Activated naive CD8-positive, alpha-beta T cell (primary cell): ENCODE measurements around the gene EML4.
"Not testable (repeated sequence)": the region's sequence is repeated elsewhere in the genome, so short reads cannot be mapped to it uniquely, and the experiment has no call there.

Experiments
- H3K27ac Mint-ChIP-seq: one replicate; pipeline ENCODE4 v1.8.0; 2021; ENCODE audit warnings: mixed read lengths
- H3K27me3 Mint-ChIP-seq: one replicate; pipeline ENCODE4 v1.8.0; 2021; ENCODE audit warnings: mixed read lengths
- H3K36me3 Mint-ChIP-seq: one replicate; pipeline ENCODE4 v1.8.0; 2021; ENCODE audit warnings: mixed read lengths
- H3K4me1 Mint-ChIP-seq: one replicate; pipeline ENCODE4 v1.8.0; 2021; ENCODE audit warnings: low read depth, mixed read lengths
- H3K4me3 Mint-ChIP-seq: one replicate; pipeline ENCODE4 v1.8.0; 2021; ENCODE audit warnings: mild to moderate bottlenecking, mixed read lengths
- H3K9me3 Mint-ChIP-seq: one replicate; pipeline ENCODE4 v1.8.0; 2021; ENCODE audit warnings: low read depth, mixed read lengths

The EML4 gene

GRCh38 chr2:42346856-42347255 lies 177.7 kb downstream of the EML4 start:
- H3K9me3 Mint-ChIP-seq, H3K27ac Mint-ChIP-seq, H3K4me3 Mint-ChIP-seq, H3K27me3 Mint-ChIP-seq: not testable (repeated sequence)
- Mint-ChIP-seq H3K4me1 (peaks cover 36% of the 10 kb centered on the region), H3K36me3 (peaks cover 20% of the 10 kb centered on the region)

GRCh38 chr2:42347518-42347917 lies 178.4 kb downstream of the EML4 start:
- not testable (repeated sequence) for H3K27ac Mint-ChIP-seq, H3K27me3 Mint-ChIP-seq, H3K4me3 Mint-ChIP-seq, H3K9me3 Mint-ChIP-seq
- H3K36me3 Mint-ChIP-seq, result peaks cover 20% of the 10 kb centered on the region
- peaks cover 33% of the 10 kb centered on the region for H3K4me1 Mint-ChIP-seq

- Mint-ChIP-seq H3K4me3 (no peak overlapping the region), H3K27ac (no peak overlapping the region), H3K36me3 (peaks cover 20% of the 10 kb centered on the region), H3K9me3 (no peaks in the 10 kb centered on the region), H3K4me1 (peaks cover 35% of the 10 kb centered on the region), H3K27me3 (no peaks in the 10 kb centered on the region)
Observed at GRCh38 chr2:42348113-42348805, 179.1 kb downstream of the EML4 start.

GRCh38 chr2:42350434-42351063 lies 181.4 kb downstream of the EML4 start:
- Mint-ChIP-seq H3K27me3 (no peaks in the 10 kb centered on the region), H3K4me3 (no peak overlapping the region), H3K36me3 (peaks cover 16% of the 10 kb centered on the region), H3K27ac (no peak overlapping the region), H3K4me1 (peaks cover 49% of the 10 kb centered on the region), H3K9me3 (no peaks in the 10 kb centered on the region)

- H3K4me3 Mint-ChIP-seq, result no peak overlapping the region
- no peaks in the 10 kb centered on the region for H3K9me3 Mint-ChIP-seq
- no peak overlapping the region for H3K27ac Mint-ChIP-seq
- H3K4me1 Mint-ChIP-seq, result peaks cover 56% of the 10 kb centered on the region
- no peaks in the 10 kb centered on the region for H3K27me3 Mint-ChIP-seq
- H3K36me3 Mint-ChIP-seq, result peaks cover 19% of the 10 kb centered on the region
Observed at GRCh38 chr2:42351864-42352263, 182.7 kb downstream of the EML4 start.

- Mint-ChIP-seq H3K27ac (peak overlapping the region; percentile 69), H3K36me3 (peaks cover 14% of the 10 kb centered on the region)
Observed at GRCh38 chr2:42353792-42354429, 184.8 kb downstream of the EML4 start.

GRCh38 chr2:42359304-42359964 lies 190.3 kb downstream of the EML4 start:
- peak overlapping the region; percentile 99 for H3K27ac Mint-ChIP-seq
- no peaks in the 10 kb centered on the region for H3K27me3 Mint-ChIP-seq
- H3K9me3 Mint-ChIP-seq, result no peaks in the 10 kb centered on the region
- H3K4me1 Mint-ChIP-seq, result peaks cover 63% of the 10 kb centered on the region
- peaks cover 9% of the 10 kb centered on the region for H3K36me3 Mint-ChIP-seq
- H3K4me3 Mint-ChIP-seq, result peak overlapping the region; percentile 98

More at GRCh38 chr2:42353792-42354429, 184.8 kb downstream of the EML4 start:
- no peaks in the 10 kb centered on the region for H3K9me3 Mint-ChIP-seq
- H3K4me1 Mint-ChIP-seq, result peaks cover 69% of the 10 kb centered on the region
- H3K27me3 Mint-ChIP-seq, result no peaks in the 10 kb centered on the region
- peak overlapping the region; percentile 30 for H3K4me3 Mint-ChIP-seq

- Mint-ChIP-seq H3K4me1 (peaks cover 57% of the 10 kb centered on the region), H3K36me3 (peaks cover 9% of the 10 kb centered on the region), H3K27ac (peak overlapping the region; percentile 99), H3K9me3 (no peaks in the 10 kb centered on the region), H3K4me3 (peak overlapping the region; percentile 98), H3K27me3 (no peaks in the 10 kb centered on the region)
Observed at GRCh38 chr2:42359965-42360483, 190.9 kb downstream of the EML4 start.

GRCh38 chr2:42360493-42360889 lies 191.3 kb downstream of the EML4 start:
- peak overlapping the region; percentile 98 for H3K4me3 Mint-ChIP-seq
- peak overlapping the region; percentile 99 for H3K27ac Mint-ChIP-seq
- peaks cover 54% of the 10 kb centered on the region for H3K4me1 Mint-ChIP-seq
- no peaks in the 10 kb centered on the region for H3K9me3 Mint-ChIP-seq
- H3K27me3 Mint-ChIP-seq, result no peaks in the 10 kb centered on the region
- H3K36me3 Mint-ChIP-seq, result peaks cover 9% of the 10 kb centered on the region

- Mint-ChIP-seq H3K4me3 (peak within 1 kb of the TSS; percentile 98), H3K4me1 (peaks cover 52% of the 10 kb centered on the region), H3K36me3 (peaks cover 8% of the 10 kb centered on the region), H3K27me3 (no peaks in the 10 kb centered on the region), H3K27ac (peak within 1 kb of the TSS; percentile 99), H3K9me3 (no peaks in the 10 kb centered on the region)
Observed at GRCh38 chr2:42360890-42361727, 192.0 kb downstream of the EML4 start, which contains the start of gene COX7A2L. COX7A2L (minus strand) TSS chr2:42361217; CDS start chr2:42361161, 56 bp downstream.

- Mint-ChIP-seq H3K36me3 (peaks cover 6% of the 10 kb centered on the region), H3K4me3 (peak overlapping the region; percentile 98), H3K4me1 (peaks cover 45% of the 10 kb centered on the region), H3K9me3 (no peaks in the 10 kb centered on the region), H3K27me3 (no peaks in the 10 kb centered on the region), H3K27ac (peak overlapping the region; percentile 99)
Observed at GRCh38 chr2:42361728-42362283, 192.7 kb downstream of the EML4 start.

GRCh38 chr2:42363413-42363812 lies 194.3 kb downstream of the EML4 start:
- H3K4me3 Mint-ChIP-seq, result no peak overlapping the region
- no peaks in the 10 kb centered on the region for H3K9me3 Mint-ChIP-seq
- H3K27me3 Mint-ChIP-seq, result no peaks in the 10 kb centered on the region
- H3K4me1 Mint-ChIP-seq, result peaks cover 32% of the 10 kb centered on the region
- H3K36me3 Mint-ChIP-seq, result no peaks in the 10 kb centered on the region
- no peak overlapping the region for H3K27ac Mint-ChIP-seq

- H3K27ac Mint-ChIP-seq, result no peak overlapping the region
- H3K9me3 Mint-ChIP-seq, result no peaks in the 10 kb centered on the region
- no peaks in the 10 kb centered on the region for H3K36me3 Mint-ChIP-seq
- H3K27me3 Mint-ChIP-seq, result no peaks in the 10 kb centered on the region
- H3K4me1 Mint-ChIP-seq, result peaks cover 23% of the 10 kb centered on the region
- no peak overlapping the region for H3K4me3 Mint-ChIP-seq
Observed at GRCh38 chr2:42364658-42365057, 195.5 kb downstream of the EML4 start.

- H3K27ac Mint-ChIP-seq, result no peak overlapping the region
- H3K4me1 Mint-ChIP-seq, result peaks cover 16% of the 10 kb centered on the region
- H3K27me3 Mint-ChIP-seq, result no peaks in the 10 kb centered on the region
- H3K9me3 Mint-ChIP-seq, result no peaks in the 10 kb centered on the region
- no peak overlapping the region for H3K4me3 Mint-ChIP-seq
- H3K36me3 Mint-ChIP-seq, result no peaks in the 10 kb centered on the region
Observed at GRCh38 chr2:42366411-42366810, 197.3 kb downstream of the EML4 start.
